HG03280 (cell line): ENCODE results near the gene CCL4L2.
"Not testable (repeated sequence)": the region's sequence is repeated elsewhere in the genome, so short reads cannot be mapped to it uniquely, and the experiment has no call there.

Experiments used
- ATAC-seq: cut with Tn5 transposase; IDR thresholded peaks from one replicate; pipeline ENCODE4 v1.9.1; 2021; ENCODE audit warnings: mild to moderate bottlenecking, moderate library complexity; ENCODE audit not compliant: unreplicated experiment

The CCL4L2 gene

DNA sequence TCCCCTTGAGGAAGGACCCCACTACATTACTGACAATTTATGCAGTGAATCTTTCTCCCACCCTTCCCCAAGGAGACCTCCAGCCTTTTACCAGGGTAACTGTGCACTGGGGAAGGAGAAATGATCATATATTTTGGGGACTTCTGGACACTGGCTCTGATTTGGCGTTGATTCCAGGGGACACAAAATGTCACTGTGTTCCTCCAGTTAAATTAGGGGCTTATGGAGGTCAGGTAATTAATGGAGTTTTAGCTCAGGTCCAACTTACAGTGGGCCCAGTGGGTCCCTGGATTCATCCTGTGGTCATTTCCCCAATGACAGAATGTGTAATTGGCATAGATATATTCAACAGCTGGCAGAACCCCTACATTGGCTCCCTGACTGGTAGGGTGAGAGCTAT, 8.7 kb downstream of the CCL4L2 start:
- not testable (repeated sequence) for ATAC-seq

DNA sequence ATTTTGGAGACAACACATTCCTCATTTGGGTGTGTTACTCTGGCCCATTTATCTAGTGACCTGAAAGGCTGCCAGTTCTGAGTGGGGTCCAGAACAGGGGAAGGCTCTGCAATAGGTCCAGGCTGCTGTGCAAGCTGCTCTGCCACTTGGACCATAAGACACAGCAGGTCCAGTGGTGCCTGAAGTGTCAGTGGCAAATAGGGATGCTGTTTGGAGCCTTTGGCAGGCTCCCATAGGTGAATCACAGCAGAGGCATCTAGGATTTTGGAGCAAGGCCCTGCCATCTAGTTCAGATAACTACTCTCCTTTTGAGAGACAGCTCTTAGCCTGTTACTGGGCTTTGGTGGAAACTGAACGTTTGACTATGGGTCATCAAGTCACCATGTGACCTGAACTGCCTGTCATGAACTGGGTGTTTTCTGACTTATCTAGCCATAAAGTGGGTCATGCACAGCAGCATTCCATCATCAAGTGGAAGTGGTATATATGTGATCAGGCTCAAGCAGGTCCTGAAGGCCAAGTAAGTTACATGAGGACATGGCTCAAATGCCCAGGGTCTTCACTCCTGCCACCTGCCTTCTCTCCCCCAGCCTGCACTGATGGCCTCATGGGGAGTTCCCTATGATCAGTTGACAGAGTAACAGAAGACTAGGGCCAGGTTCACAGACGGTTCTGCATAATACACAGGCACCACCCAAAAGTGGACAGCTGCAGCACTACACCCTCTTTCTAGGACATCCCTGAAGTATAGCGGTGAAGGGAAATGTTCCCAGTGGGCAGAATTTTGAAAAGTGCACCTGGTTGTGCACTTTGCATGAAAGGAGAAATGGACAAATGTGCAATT, 10.1 kb downstream of the CCL4L2 start:
- not testable (repeated sequence) for ATAC-seq

DNA sequence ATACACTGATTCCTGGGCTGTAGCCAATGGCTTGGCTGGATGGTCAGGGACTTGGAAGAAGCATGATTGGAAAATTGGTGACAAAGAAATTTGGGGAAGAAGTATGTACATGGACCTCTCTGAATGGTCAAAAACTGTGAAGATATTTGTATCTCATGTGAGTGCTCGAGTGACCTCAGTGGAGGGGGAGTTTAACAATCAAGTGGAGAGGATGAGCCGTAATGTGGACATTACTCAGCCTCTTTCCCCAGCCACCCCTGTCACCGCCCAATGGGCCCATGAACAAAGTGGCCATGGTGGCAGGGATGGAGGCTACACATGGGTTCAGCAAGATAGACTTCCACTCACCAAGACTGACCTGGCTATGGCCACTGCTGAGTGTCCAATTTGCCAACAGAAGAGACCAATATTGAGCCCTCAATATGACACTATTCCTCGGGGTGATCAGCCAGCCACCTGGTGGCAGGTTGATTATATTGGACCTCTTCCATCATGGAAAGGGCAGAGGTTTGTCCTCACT, 10.8 kb downstream of the CCL4L2 start:
- ATAC-seq: not testable (repeated sequence)

DNA sequence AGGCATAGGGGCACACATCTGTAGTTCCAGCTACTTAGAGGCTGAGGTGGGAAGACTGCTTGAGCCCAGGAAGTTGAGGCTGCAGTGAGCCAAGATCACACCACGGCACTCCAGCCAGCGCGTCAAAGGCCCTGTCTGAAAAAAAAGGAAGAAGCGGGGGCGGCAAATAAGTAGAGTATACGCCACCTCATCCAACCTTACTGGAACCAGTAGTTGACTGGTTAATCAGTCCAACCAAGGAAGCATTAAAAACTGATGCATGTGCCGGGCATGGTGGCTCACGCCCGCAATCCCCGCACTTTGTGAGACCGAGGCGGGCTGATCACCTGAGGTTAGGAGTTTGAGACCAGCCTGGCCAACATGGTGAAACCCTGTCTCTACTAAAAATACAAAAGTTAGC, 12.1 kb downstream of the CCL4L2 start:
- not testable (repeated sequence) for ATAC-seq

DNA sequence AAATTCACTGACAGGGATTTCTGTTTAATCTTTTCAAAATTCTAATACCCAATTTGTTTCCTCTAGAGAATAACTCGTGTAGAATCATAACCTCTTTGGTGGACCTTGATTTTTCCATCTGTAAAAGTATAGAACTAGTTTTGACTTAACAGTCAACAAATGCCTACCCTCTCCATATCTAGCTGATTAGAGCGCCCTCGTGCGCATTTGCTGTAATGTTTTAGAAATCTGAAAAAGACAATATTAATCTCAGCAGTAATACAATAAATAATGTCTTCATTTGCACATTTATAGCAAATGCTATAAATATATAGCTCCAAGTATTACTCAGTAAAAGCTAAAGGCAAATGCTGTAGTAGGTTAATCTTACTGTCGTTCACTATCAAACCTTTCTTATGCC, 18.8 kb downstream of the CCL4L2 start:
- ATAC-seq: not testable (repeated sequence)

DNA sequence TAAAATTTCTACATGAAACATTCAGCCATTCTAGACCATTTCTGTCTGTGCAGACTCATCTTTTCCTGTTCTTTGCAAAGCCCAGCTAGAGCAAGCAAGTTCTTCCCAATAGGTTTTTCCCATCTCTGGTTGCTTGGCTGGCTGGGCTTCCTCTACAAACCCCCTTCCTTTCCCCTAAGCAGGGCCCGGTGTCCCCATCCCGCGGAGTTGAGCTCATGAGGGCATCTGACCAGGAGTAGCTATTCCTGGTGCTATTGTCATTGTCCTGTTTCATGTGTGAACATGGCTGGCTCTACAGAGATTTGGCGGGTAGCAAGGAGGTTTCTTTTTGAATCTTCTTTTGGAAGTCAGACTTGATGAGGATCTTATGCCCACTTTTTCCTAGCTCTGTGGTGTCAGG, 31.2 kb downstream of the CCL4L2 start:
- ATAC-seq: not testable (repeated sequence)
